GF-D8 (cell line): ENCODE data around the gene DDX6.
A peak's percentile ranks its signal among the peaks of the same experiment; 100 is the strongest.
"Not testable (repeated sequence)": the region's sequence is repeated elsewhere in the genome, so short reads cannot be mapped to it uniquely, and the experiment has no call there.

Experiments
- DNase-seq: peaks from one replicate; lab custom pipeline; 2025; lab: John Stamatoyannopoulos, UW

The DDX6 gene

GRCh38 chr11:118791961-118792569 is 1.1 kb upstream of the DDX6 start:
- peak; percentile 80 for DNase-seq

GRCh38 chr11:118790357-118791110 is 430 bp downstream of the DDX6 start:
- peak; percentile 68 for DNase-seq

- peak; percentile 38 for DNase-seq
These were observed 1.2 kb downstream of the DDX6 start for GRCh38 chr11:118789501-118790356.

GRCh38 chr11:118786657-118787056 is 4.3 kb downstream of the DDX6 start:
- no peak for DNase-seq

- DNase-seq, result no peak
These were observed 5.6 kb downstream of the DDX6 start for GRCh38 chr11:118785362-118785761.

GRCh38 chr11:118783724-118784495 is 7.1 kb downstream of the DDX6 start:
- no peak for DNase-seq

GRCh38 chr11:118783324-118783723 is 7.6 kb downstream of the DDX6 start:
- DNase-seq, result not testable (repeated sequence)

GRCh38 chr11:118778898-118779297 is 12.1 kb downstream of the DDX6 start:
- DNase-seq, result no peak

- DNase-seq, result no peak
These were observed 16.9 kb downstream of the DDX6 start for GRCh38 chr11:118774032-118774431.

GRCh38 chr11:118771547-118772288 is 19.2 kb downstream of the DDX6 start:
- peak; percentile 91 for DNase-seq

GRCh38 chr11:118768690-118769089 is 22.3 kb downstream of the DDX6 start:
- no peak for DNase-seq

GRCh38 chr11:118766035-118766434 is 24.9 kb downstream of the DDX6 start:
- no peak for DNase-seq

GRCh38 chr11:118765095-118765691 is 25.8 kb downstream of the DDX6 start:
- not testable (repeated sequence) for DNase-seq

GRCh38 chr11:118763041-118763440 is 27.9 kb downstream of the DDX6 start:
- no peak for DNase-seq

- DNase-seq, result not testable (repeated sequence)
These were observed 29.0 kb downstream of the DDX6 start for GRCh38 chr11:118761981-118762380.

- DNase-seq, result no peak
These were observed 33.0 kb downstream of the DDX6 start for GRCh38 chr11:118757876-118758399.

- no peak for DNase-seq
These were observed 38.3 kb downstream of the DDX6 start for GRCh38 chr11:118752654-118753053.

GRCh38 chr11:118749429-118749828 is 41.5 kb downstream of the DDX6 start:
- DNase-seq, result no peak

GRCh38 chr11:118748056-118748455 is 42.9 kb downstream of the DDX6 start:
- DNase-seq, result no peak

GRCh38 chr11:118746988-118747585 is 43.9 kb downstream of the DDX6 start:
- DNase-seq, result no peak
